HG02970 (cell line): ENCODE data around the gene PLCG2.
"Not testable (repeated sequence)": the region's sequence is repeated elsewhere in the genome, so short reads cannot be mapped to it uniquely, and the experiment has no call there.

Source experiments
- ATAC-seq: cut with Tn5 transposase; IDR thresholded peaks from one replicate; pipeline ENCODE4 v1.9.1; 2021; ENCODE audit warnings: mild to moderate bottlenecking, moderate library complexity, moderate number of reproducible peaks; ENCODE audit not compliant: unreplicated experiment, low FRiP score

PLCG2 gene

DNA sequence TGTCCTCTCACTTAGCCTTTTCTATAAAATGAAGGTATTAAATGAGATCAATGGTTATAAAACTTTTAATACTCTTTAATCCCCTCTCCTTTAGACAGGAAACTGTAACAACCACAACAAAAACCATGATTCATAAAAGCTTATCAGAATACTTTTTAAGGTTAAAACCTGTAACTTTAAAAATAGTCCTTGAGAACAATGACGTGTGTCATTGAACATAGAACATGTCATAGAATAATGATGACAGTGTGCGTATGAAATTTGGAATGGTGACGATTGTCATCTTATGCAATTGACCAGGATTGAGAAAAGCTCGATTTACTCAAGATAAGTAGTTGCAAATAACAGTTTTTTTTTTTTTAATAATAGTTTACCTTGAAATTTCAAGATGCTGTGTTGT, 94.1 kb downstream of the PLCG2 start:
- ATAC-seq: no peak

DNA sequence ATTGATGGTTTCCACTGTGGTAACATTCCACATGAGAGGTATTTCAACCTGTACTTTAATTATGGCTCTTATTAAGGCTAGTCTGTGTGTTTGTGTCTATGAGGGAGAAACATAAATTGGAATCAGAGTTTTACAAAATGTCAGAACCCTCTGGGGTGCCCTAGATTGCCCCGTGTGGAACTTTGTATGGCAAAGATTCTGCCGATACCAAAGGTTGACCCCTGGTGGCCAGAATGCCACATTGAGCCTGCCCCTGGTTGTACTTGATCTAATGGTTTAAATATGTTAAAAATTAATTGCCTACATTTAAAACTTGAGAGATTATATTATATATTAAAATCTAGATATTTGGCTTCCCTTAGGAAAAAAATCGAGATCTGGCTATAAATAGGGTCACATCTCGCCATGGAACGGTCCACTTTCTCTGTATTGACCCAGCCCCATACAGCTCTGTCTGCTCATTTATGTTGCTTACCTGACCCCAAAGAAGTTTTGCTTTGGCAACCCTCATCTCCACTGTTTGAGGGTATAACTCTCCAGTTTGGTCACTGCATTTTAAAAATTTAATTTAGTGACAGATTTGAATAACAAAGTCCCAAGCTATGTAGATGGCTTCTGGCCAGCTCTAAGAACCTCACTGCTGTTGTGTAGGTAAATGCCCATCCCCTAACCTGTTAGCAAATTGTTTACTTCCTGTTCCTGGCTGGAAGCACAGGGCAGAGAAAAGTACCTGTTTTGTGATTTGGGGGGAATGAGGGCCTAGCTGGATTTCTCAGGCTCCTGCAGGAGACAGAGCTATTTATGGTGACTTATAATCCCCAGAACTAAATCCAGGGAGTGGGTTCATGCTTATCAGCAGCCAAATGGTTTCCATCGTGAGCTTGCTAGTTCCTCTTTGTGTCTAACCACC, 95.0 kb downstream of the PLCG2 start:
- no peak for ATAC-seq

DNA sequence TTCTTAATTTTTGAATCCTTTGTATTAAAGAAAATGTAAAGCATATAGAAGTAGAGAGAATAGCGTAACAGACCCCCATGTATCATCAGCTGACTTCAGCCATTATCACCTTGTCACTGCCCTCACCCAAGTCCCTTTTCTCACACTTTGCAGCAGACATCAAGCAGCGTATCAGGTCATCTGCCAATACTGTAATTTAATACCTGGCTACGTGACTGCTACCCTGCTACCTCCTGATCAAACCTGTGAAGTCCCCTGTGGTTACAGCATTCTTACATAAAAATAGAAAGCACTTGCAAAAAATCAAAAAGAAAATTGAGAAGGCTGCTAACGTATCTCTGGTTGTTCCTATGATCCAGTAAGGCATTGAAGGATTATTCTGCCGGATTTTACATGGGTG, 96.4 kb downstream of the PLCG2 start:
- ATAC-seq: no peak

- no peak for ATAC-seq
Measured at GRCh38 chr16:81876273-81876900, 97.3 kb downstream of the PLCG2 start.

- ATAC-seq: not testable (repeated sequence)
Measured at GRCh38 chr16:81877490-81877889, 98.4 kb downstream of the PLCG2 start.

GRCh38 chr16:81878529-81878928, 99.4 kb downstream of the PLCG2 start:
- ATAC-seq: no peak

- ATAC-seq: no peak
Measured at GRCh38 chr16:81879625-81880024, 100.5 kb downstream of the PLCG2 start.

GRCh38 chr16:81880816-81881215, 101.7 kb downstream of the PLCG2 start:
- ATAC-seq: no peak

GRCh38 chr16:81881228-81881627, 102.1 kb downstream of the PLCG2 start:
- no peak for ATAC-seq

- no peak for ATAC-seq
Measured at GRCh38 chr16:81882559-81882958, 103.5 kb downstream of the PLCG2 start.

DNA sequence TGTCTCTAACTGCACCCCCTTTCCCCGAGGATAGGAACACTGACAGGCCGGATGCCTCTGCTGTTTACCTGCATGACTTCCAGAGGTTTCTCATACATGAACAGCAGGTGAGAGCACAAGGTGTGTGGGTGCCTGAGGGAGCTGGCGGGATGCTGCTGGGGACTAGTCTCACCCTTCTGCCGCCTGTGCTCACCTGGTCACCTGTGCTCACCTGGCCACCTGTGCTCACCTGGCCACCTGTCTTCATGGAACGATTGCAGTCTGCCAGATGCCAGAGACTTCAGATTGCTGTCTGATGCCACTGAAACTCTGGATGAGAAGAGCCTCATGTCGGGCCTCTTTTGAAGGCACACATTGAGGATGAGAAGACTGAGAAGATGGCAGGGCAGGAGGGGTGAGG, 104.1 kb downstream of the PLCG2 start:
- no peak for ATAC-seq

GRCh38 chr16:81885976-81886586, 107.0 kb downstream of the PLCG2 start:
- ATAC-seq: no peak

DNA sequence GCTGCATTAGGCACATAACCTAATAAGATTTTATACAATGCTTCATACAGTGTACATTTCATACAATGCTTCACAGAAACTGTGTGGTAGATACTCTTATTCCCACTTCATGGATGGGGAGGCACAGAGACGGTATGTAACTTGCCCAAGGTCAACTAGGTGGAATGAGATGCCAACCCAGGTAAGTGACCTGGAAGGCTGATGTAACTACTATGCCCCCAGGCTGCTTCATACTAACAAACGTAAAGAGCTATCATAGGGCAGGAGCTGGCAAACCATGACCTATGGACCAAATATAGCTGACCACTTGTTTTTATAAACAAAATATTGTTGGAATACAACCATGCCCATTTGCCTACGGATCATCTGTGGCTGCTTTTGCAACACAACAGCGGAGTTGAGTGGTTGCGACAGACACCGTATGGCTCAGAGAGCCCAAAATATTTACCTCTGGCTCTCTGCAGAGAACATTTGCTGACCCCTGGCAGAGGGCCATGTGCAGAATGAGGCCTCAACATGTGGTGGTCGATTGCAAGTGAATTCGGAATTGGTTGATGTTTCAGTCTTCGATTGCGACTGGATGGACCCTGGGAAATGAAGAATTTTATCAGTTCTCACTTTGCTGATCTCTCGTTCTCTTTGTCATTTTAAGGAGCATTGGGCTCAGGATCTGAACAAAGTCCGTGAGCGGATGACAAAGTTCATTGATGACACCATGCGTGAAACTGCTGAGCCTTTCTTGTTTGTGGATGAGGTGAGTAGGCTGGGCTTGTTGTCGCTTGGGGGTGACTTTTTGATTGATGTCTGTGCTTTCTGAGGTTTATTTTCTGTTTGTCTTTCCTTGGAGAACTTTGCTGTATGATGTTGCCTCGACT, 109.7 kb downstream of the PLCG2 start:
- no peak for ATAC-seq

GRCh38 chr16:81891736-81892364, 112.8 kb downstream of the PLCG2 start:
- no peak for ATAC-seq

DNA sequence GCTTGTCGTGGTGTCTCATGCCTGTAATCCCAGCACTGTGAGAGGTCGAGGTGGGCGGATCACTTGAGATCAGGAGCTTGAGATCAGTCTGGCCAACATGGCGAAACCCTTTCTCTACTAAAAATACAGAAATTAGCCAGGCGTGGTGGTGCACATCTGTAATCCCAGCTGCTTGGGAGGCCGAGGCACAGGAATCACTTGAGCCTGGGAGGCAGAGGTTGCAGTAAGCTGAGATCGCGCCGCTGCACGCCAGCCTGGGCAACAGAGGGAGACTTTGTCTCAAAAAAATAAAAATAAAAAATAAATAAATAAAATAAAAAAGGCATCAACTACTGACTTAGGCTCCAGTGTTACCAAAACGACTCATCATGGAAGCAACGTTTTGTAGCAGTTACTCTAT, 115.5 kb downstream of the PLCG2 start:
- no peak for ATAC-seq

GRCh38 chr16:81896902-81897301, 117.8 kb downstream of the PLCG2 start:
- no peak for ATAC-seq

- no peak for ATAC-seq
Measured at GRCh38 chr16:81899601-81900000, 120.5 kb downstream of the PLCG2 start.

DNA sequence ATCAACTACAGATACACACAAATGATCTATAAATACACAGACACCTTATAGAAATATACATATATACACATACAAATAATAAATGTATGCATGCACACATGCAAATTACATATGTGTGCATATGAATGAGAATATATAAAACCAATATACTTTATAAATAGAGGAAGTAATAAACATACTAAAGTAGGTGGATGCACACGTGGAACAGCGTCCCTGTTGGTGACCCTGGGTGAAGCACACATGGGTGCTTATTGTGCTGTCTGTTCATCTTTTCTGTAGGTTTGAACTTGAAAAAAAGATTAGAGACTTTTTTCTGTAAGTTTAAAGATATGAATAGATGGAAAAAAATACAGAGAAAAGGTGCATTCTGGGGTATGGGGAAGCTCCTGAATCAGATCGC, 120.9 kb downstream of the PLCG2 start:
- no peak for ATAC-seq

GRCh38 chr16:81900456-81900855, 121.4 kb downstream of the PLCG2 start:
- no peak for ATAC-seq

DNA sequence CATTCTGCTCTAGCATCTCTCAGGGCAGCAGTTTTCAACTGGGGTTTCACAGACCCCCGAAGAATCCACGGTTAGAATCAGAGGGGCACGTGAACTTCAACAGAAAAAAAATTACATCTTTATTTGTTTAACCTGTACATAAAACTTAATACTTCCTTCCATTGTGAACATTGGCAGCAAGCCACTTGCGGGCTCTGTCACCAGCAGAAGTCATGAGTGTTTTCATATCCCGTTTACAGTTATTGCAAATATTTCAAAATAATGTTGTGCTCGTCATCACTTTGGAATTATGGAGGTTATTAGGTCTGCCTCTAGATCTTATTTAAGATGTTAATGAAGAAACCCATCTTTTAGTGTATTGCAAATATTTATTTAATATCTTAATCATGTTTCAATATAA, 122.4 kb downstream of the PLCG2 start:
- ATAC-seq: no peak
